ENCODE data around the gene JAKMIP1.

The JAKMIP1 gene

GRCh38 chr4:6020613-6021012, 179.7 kb downstream of the JAKMIP1 start:
- TF ChIP-seq CTCF (IDR thresholded peaks at IDR 0.05; ENCODE audit: low read depth, low read length, missing control alignments), result no peak
- no peak overlapping the region for H3K4me3 ChIP-seq (ENCODE audit: low read depth, low read length)
- no peak for DNase-seq (ENCODE audit: low read depth)

- TF ChIP-seq CTCF (IDR thresholded peaks at IDR 0.05; ENCODE audit: low read depth, low read length, missing control alignments), result peak; percentile 77
- no peak overlapping the region for H3K4me3 ChIP-seq (ENCODE audit: low read depth, low read length)
- no peak for DNase-seq (ENCODE audit: low read depth)
Observed at GRCh38 chr4:6019316-6020263, 180.8 kb downstream of the JAKMIP1 start.

- no peak for TF ChIP-seq CTCF (IDR thresholded peaks at IDR 0.05; ENCODE audit: low read depth, low read length, missing control alignments)
- no peak within 1 kb of the TSS for H3K4me3 ChIP-seq (ENCODE audit: low read depth, low read length)
- no peak for DNase-seq (ENCODE audit: low read depth)
Observed at GRCh38 chr4:6018331-6018730, 182.0 kb downstream of the JAKMIP1 start, which contains the start of gene C4orf50. Gene C4orf50 (minus strand): TSS chr4:6018431.

GRCh38 chr4:6017800-6018199, 182.5 kb downstream of the JAKMIP1 start:
- H3K4me3 ChIP-seq (ENCODE audit: low read depth, low read length), result no peak overlapping the region
- no peak for DNase-seq (ENCODE audit: low read depth)
- no peak for TF ChIP-seq CTCF (IDR thresholded peaks at IDR 0.05; ENCODE audit: low read depth, low read length, missing control alignments)

- no peak for TF ChIP-seq CTCF (IDR thresholded peaks at IDR 0.05; ENCODE audit: low read depth, low read length, missing control alignments)
- DNase-seq (ENCODE audit: low read depth), result no peak
- H3K4me3 ChIP-seq (ENCODE audit: low read depth, low read length), result no peak overlapping the region
Observed at GRCh38 chr4:6017030-6017429, 183.3 kb downstream of the JAKMIP1 start.

GRCh38 chr4:6013564-6013963, 186.8 kb downstream of the JAKMIP1 start:
- H3K4me3 ChIP-seq (ENCODE audit: low read depth, low read length), result no peak overlapping the region
- no peak for TF ChIP-seq CTCF (IDR thresholded peaks at IDR 0.05; ENCODE audit: low read depth, low read length, missing control alignments)
- DNase-seq (ENCODE audit: low read depth), result no peak

GRCh38 chr4:6012200-6012599, 188.1 kb downstream of the JAKMIP1 start:
- no peak for TF ChIP-seq CTCF (IDR thresholded peaks at IDR 0.05; ENCODE audit: low read depth, low read length, missing control alignments)
- H3K4me3 ChIP-seq (ENCODE audit: low read depth, low read length), result no peak overlapping the region
- no peak for DNase-seq (ENCODE audit: low read depth)
